Measurements from ENCODE around the gene LCN12.

The LCN12 gene

GRCh38 chr9:136927343-136928271 lies 24.5 kb upstream of the LCN12 start:
- DNase-seq = peak; percentile 51

DNA sequence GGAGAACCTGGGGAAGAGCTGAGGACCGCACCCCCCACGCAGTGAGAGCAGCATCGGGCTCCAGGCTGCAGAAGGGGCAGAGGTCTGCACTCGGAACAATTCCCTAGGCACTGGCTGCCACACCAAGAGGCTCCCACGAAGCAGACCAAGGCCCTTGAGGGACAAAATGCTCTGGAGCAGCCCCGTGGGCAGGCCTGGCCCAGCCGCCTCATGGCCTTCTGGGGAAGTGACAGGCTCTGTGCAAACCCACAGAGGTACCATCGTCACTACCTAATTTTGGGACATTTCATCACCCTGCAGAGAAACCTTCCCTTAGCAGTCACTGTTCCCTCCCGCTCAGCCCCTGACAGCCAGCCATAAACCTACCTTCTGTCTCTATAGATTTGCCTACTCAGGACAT lies 23.5 kb upstream of the LCN12 start:
- peak; percentile 87 for DNase-seq

DNA sequence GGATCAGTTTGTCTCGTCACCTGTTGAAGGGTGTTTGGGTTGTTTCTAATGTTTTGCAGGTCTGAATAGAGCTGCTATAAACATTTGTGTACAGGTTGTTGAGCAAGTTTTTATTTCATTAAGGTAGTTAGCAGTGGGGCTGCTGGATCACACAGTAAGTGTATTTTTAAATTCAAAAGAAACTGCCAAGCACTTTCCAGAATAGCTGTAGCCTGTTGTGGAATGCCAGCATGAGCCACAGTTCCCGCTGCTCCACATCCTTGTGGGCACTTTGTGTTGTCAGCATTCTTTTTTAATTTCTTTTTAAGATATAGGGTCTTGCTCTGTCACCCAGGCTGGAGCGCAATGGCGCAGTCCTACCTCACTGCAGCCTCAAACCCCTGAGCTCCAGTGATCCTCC lies 22.1 kb upstream of the LCN12 start:
- DNase-seq = no peak

DNA sequence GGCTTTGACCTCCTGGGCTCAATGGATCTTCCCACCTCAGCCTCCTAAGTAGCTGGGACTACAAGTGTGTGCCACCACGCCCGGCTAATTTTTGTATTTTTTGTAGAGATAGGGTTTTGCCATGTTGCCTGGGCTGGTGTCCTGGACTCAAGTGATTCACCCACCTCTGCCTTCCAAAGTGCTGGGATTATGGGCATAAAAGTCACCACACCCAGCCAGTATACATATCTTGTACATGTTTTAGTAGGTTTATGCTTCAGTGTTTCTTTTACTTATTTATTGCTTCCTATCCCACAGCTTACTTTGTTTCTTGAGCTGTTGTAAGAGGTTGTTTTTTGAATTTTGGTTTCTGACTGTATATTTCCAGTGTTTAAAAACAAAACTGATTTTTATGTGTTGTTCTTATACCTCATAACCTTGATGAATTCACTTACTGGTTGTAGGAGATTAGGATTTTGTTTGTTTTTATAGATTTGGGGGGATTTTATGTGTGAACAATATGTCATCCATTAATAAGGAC lies 20.4 kb upstream of the LCN12 start:
- DNase-seq = peak; percentile 54

GRCh38 chr9:136934277-136934676 lies 17.8 kb upstream of the LCN12 start:
- DNase-seq = no peak

GRCh38 chr9:136935651-136936050 lies 16.4 kb upstream of the LCN12 start:
- peak; percentile 51 for DNase-seq

DNA sequence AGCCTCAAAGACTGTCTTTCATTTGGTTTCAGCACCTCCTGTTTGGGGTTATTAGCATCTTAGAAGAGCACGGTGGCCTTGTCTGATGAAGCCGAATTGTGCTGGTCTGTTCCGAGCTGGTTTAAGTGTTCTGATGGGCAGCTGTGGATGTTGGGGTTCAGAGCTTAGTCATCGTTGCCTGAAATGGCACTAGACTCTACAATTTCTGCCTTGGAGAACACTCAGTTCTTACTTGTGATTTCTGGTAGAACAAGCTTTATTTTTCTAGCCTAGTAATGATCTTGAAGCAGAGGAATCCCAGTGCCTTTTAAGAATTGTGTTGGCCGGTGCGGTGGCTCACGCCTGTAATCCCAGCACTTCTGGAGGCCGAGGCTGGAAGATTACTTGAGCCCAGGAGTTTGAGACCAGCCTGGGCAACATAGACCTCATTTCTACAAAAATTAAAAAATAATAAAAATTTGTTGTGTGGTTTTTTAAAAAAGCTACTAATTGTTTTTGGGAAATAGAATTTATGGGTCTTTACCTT lies 15.4 kb upstream of the LCN12 start:
- no peak for DNase-seq

- no peak for DNase-seq
These were observed 14.7 kb upstream of the LCN12 start for GRCh38 chr9:136937186-136938001.

DNA sequence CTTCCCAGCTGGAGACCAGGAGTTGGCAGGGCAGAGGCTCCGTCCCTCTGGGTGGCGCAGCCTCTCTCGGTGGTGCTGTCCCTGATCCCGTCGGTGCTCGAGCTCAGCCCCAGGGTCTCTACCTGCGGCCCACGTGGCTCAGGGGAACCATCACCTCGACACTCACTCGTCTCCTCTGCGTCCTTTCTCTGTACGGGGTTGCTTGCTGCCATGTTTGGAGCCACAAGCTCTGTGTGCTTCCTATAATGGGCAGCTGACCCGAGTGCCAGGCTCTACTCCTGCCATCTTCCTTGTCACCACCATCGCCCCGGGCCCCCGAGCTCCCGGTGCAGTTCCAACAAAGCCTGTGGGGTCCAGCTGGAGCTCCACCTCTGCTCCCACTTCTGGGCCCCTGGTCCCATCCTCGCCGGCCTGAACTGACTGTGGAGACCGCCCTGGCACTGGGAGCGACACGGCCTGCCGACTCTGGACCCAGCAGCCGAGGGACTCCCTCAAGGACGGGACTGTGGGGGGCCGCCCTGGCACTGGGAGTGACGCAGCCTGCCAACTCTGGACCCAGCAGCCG lies 12.6 kb upstream of the LCN12 start:
- no peak for DNase-seq

- no peak for DNase-seq
These were observed 12.0 kb upstream of the LCN12 start for GRCh38 chr9:136939996-136940525.

DNA sequence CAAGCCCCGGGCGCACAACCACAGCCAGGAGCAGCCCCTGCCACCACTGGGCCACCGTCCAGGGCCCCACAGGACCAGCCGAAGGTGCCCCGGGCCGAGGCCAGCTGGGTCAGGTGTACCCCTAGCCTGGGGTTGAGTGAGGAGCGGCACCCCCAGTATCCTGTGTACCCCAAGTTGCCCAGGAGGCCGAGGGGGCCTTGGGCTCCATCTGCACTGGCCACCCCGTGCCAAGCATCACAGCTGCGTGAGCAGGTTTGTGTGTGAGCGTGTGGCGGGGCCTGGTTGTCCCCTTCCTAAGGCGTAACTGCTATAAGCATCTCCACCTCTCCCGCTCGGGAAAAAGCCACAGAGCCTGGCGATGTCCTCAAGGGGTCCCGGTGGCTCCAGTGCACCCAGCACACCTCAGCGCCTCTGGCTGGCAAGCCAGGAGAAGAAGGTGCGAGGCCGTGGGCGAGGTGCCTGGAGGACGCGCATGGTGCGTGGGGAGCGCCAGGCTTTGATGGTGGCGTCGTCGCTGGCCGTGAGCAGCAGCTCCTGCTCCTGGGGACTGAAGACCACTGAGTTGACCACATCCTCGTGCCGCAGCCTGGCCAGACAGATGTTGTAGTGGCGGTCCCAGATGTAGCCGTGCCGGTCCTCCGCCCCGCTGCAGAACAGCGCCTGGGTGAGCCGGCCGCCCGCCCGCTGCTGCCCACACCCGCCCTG lies 11.4 kb upstream of the LCN12 start:
- DNase-seq = no peak

- no peak for DNase-seq
These were observed 10.6 kb upstream of the LCN12 start for GRCh38 chr9:136941231-136942111.

- no peak for DNase-seq
These were observed 9.8 kb upstream of the LCN12 start for GRCh38 chr9:136942112-136942880.

- DNase-seq = no peak
These were observed 9.2 kb upstream of the LCN12 start for GRCh38 chr9:136942881-136943230.

DNA sequence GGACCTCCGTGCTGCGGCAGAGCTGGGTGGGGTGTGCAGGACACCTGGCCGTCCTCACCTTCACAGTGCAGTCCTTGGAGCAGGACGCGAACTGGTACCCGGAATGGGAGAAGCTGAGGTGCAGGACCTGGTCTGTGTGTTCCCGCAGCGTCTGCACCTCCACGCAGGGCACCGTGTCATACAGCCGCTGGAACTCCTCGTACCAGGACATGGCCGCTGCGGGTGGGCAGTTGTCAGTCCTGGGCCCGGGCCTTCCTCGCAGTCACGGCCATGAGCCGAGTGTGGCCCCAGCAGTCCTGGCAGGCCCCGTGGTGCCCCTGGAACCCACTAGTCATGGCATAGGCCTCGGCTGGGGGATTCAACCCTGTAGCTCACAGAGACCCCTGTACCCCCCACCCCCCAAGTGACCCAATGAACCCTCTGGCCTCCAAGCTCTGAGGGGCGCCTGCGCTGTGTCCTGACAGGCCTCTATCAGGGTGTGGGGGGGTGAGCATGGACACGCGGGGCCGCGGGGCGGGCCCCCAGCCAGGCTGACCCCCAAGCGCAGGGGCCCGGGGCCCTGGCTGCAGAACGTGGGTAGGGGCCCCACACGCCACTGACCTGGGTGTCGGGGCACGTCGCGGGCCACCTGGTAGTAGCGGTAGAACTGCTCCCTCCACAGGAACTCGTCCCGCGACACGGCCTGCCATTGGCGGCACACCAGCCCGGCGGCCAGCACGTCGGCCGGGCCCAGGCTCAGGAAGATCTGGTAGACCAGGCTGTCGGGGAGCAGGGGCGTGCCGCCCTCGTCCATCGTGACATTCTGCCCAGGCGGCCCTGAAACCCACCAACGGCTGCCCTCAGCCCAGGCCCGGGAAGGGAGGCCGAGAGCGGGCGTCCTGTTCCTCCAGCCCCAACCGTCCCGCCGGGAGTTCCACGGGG lies 8.5 kb upstream of the LCN12 start:
- DNase-seq = peak; percentile 39

DNA sequence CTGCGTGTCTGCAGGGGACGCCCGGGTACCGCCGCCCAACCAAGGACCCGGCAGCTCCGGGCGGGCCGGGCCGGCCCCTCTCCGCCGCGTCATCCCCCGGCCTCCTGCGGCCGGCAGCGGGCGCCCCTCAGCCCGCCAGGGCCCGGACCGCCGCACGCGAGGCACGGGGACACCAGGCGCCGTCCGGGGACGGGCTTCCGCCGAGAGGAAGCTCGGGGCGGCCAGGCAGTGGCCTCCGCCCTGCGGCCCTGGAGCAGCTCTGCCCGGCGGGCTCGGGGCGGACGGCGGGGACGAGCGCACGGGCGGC lies 7.9 kb upstream of the LCN12 start:
- DNase-seq = peak; percentile 72

- peak; percentile 96 for DNase-seq
These were observed 7.3 kb upstream of the LCN12 start, which contains the start of the genes C8G and FBXW5 for GRCh38 chr9:136944519-136945332. C8G (plus strand) TSS chr9:136945243; CDS start chr9:136945321, 78 bp downstream. FBXW5 (minus strand) TSS chr9:136944738; CDS start chr9:136944083, 655 bp downstream.
